Measurements from ENCODE around the gene RMND1. TPM values are rescaled to one million over a fixed set of nuclear protein-coding genes. Genes with fewer than 3 reads are reported as not detected.

Gene RMND1
- total and polyA plus RNA-seq, 7 donors = 8.0 to 18.3 (median 11.6) TPM

- Histone ChIP-seq H3K36me3 (ENCODE audit: insufficient read depth in 1 of 2, low read depth in 1 of 2) (peaks cover 13 to 67% of the 10 kb centered on the region in 2 donors), H3K27me3 (ENCODE audit: insufficient read depth in 3 of 3, low read length in 2 of 3) (no peaks in the 10 kb centered on the region), H3K9me3 (no peaks in the 10 kb centered on the region), H3K27ac (no peak overlapping the region), H3K4me1 (no peaks in the 10 kb centered on the region), H3K4me3 (no peak overlapping the region)
- intact Hi-C loops (cut with DNase I) = no loop called here
- DNase-seq = no peak
- TF ChIP-seq, protein P1, sequence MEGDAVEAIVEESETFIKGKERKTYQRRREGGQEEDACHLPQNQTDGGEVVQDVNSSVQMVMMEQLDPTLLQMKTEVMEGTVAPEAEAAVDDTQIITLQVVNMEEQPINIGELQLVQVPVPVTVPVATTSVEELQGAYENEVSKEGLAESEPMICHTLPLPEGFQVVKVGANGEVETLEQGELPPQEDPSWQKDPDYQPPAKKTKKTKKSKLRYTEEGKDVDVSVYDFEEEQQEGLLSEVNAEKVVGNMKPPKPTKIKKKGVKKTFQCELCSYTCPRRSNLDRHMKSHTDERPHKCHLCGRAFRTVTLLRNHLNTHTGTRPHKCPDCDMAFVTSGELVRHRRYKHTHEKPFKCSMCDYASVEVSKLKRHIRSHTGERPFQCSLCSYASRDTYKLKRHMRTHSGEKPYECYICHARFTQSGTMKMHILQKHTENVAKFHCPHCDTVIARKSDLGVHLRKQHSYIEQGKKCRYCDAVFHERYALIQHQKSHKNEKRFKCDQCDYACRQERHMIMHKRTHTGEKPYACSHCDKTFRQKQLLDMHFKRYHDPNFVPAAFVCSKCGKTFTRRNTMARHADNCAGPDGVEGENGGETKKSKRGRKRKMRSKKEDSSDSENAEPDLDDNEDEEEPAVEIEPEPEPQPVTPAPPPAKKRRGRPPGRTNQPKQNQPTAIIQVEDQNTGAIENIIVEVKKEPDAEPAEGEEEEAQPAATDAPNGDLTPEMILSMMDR (IDR thresholded peaks at IDR 0.05) = no peak
- WGBS, 3 donors = 95 to 100% (median 99%) methylated on average over 3 of the region's 3 CpGs
- no peak for ATAC-seq
These were observed 37.2 kb downstream of the RMND1 start for GRCh38 chr6:151414641-151415260.

DNA sequence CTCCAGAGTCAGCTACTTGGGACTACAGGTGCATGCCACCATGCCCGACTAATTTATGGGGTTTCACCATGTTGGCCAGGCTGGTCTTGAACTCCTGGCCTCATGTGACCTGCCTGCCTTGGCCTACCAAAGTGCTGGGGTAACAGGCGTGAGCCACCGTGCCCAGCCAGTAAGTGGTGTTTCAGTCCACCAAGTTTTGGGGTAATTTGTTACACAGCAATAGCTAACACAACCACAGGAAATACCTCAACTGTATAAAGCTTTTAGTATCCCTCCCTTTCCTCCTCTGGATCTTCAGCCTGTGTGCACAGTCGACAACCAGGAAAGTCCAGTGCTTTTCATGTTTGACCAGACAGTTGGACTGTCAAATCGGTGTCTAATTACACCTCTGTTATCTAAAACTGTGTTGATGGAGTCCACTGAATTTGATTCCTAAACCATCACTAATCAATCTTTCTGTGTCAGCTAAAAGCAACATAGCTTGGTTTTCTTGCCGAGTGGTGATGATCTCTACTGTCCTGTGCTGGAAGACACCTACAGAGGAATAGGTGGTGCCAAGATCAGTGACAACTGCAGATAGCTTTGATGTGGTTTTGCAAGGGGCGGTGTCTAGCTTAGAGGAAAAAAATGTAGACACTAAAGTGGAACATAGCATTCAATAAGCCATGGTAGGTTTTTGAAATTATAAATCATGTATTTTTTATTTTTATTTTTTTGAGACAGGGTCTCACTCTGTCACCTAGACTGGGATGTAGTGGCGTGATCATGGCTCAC, 38.4 kb downstream of the RMND1 start:
- TF ChIP-seq, protein P1 (IDR thresholded peaks at IDR 0.05) = no peak
- Histone ChIP-seq H3K27ac (no peak overlapping the region), H3K36me3 (ENCODE audit: insufficient read depth in 1 of 2, low read depth in 1 of 2) (peaks cover 11 to 55% of the 10 kb centered on the region in 2 donors), H3K27me3 (ENCODE audit: insufficient read depth in 3 of 3, low read length in 2 of 3) (no peaks in the 10 kb centered on the region), H3K4me3 (no peak overlapping the region), H3K9me3 (no peaks in the 10 kb centered on the region), H3K4me1 (peaks cover 3% of the 10 kb centered on the region)
- DNase-seq = no peak
- intact Hi-C loops (cut with DNase I) = no loop called here
- WGBS, 3 donors = 91 to 95% (median 92%) methylated on average over 8 of the region's 8 CpGs
- ATAC-seq = no peak

DNA sequence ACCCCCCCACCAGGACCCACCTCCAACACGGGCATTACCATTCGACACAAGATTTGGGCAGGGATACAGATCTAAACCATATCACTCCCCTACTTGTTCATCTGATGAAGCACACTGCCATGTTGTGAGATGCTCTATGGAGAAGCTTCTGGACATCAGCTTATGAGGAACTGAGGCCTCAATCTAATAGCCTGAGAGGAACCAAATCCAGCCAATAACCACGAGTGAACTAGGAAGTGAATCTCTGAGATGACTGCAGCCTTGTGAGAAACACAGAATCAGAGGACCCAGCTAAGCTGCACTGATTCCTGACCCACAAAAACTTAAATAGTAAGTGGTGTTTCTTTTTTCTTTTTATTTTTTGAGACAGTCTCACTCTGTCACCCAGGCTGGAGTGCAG, 39.0 kb downstream of the RMND1 start:
- Histone ChIP-seq H3K4me1 (peaks cover 3% of the 10 kb centered on the region), H3K27ac (no peak overlapping the region), H3K9me3 (no peaks in the 10 kb centered on the region), H3K4me3 (no peak overlapping the region), H3K27me3 (ENCODE audit: insufficient read depth in 3 of 3, low read length in 2 of 3) (no peaks in the 10 kb centered on the region), H3K36me3 (ENCODE audit: insufficient read depth in 1 of 2, low read depth in 1 of 2) (peaks cover 11 to 50% of the 10 kb centered on the region in 2 donors)
- WGBS, 3 donors = 91 to 97% (median 94%) methylated on average over 3 of the region's 3 CpGs
- DNase-seq = no peak
- TF ChIP-seq, protein P1 (IDR thresholded peaks at IDR 0.05) = no peak
- intact Hi-C loops (cut with DNase I) = no loop called here
- no peak for ATAC-seq

DNA sequence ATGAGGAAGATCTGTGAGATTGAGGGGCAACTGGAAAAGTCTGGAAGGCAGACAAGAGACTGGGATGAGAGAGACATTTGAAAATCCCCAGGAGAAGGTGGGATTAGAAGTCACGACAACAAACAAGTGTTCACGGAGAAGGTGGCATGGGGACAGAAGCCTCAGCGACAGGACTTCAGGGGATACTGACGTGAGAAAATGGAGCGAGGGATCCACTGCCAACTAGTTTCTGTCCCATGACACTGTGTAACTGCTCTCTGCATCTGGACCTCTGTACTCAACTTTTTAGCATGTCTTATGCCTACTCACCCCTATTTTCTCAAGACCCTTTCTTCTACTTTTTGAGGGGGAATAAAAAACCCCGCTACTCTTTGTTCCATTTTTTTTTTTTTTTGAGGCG, 42.2 kb downstream of the RMND1 start:
- 84 to 88% (median 85%) methylated on average over 7 of the region's 7 CpGs for WGBS, 3 donors
- H3K27ac ChIP-seq = no peak overlapping the region
- H3K4me1 ChIP-seq = peaks cover 3% of the 10 kb centered on the region
- TF ChIP-seq, protein P1 (IDR thresholded peaks at IDR 0.05) = no peak
- peaks cover 5 to 43% of the 10 kb centered on the region in 2 donors for H3K36me3 ChIP-seq (ENCODE audit: insufficient read depth in 1 of 2, low read depth in 1 of 2)
- intact Hi-C loops (cut with DNase I) = loop anchor here in 1 of 2 donors (5.0 kb wide), 1 partner anchor 38 kb away; no protein-coding TSS in a partner anchor
- no peak for ATAC-seq
- no peaks in the 10 kb centered on the region for H3K9me3 ChIP-seq
- H3K4me3 ChIP-seq = no peak overlapping the region
- H3K27me3 ChIP-seq (ENCODE audit: insufficient read depth in 3 of 3, low read length in 2 of 3) = no peaks in the 10 kb centered on the region
- no peak for DNase-seq
